Activated T-cell treated with anti-CD3 and anti-CD28 coated beads, Interleukin-2, amount 50 U/mL, for 4 hours (primary cell): ENCODE data around the gene CHCHD10. TPM values are rescaled to one million over a fixed set of nuclear protein-coding genes. Genes with fewer than 3 reads are reported as not detected.

Source experiments
- ATAC-seq, 2 donors: fragments of 200-7000 bp; cut with Tn5 transposase; one replicate each; pipeline ENCODE4 v1.10.0; 2021
- DNase-seq: peaks from one replicate; pipeline ENCODE4 v3.0.0-alpha.2; 2020
- H3K27me3 Mint-ChIP-seq: one replicate; pipeline ENCODE4 v1.8.0; 2021; ENCODE audit warnings: low read depth, mixed read lengths
- H3K36me3 Mint-ChIP-seq: one replicate; pipeline ENCODE4 v1.8.0; 2022; ENCODE audit warnings: mixed read lengths; ENCODE audit not compliant: insufficient read depth
- H3K4me1 Mint-ChIP-seq: one replicate; pipeline ENCODE4 v1.8.0; 2021; ENCODE audit warnings: low read depth, mixed read lengths
- H3K4me3 Mint-ChIP-seq: one replicate; pipeline ENCODE4 v1.8.0; 2021; ENCODE audit warnings: mild to moderate bottlenecking, moderate library complexity, mixed read lengths
- H3K9me3 Mint-ChIP-seq: one replicate; pipeline ENCODE4 v1.8.0; 2021; ENCODE audit warnings: mixed read lengths
- total RNA-seq, 3 donors: library from RNA; stranded (reverse); gene quantifications; one replicate each; pipeline ENCODE4 v1.2.1, GENCODE V29; 2021

Gene CHCHD10
- total RNA-seq, 3 donors from 2014 or later: 113 to 204 (median 187) TPM

GRCh38 chr22:23781511-23782183 is 13.9 kb upstream of the CHCHD10 start:
- Mint-ChIP-seq H3K9me3 (no peaks in the 10 kb centered on the region), H3K36me3 (no peaks in the 10 kb centered on the region), H3K4me3 (no peak overlapping the region), H3K4me1 (peaks cover 13% of the 10 kb centered on the region), H3K27me3 (no peaks in the 10 kb centered on the region)
- ATAC-seq (no peak), DNase-seq (no peak)

GRCh38 chr22:23781065-23781464 is 13.3 kb upstream of the CHCHD10 start:
- Mint-ChIP-seq H3K27me3 (no peaks in the 10 kb centered on the region), H3K9me3 (no peaks in the 10 kb centered on the region), H3K4me1 (peaks cover 7% of the 10 kb centered on the region), H3K36me3 (no peaks in the 10 kb centered on the region), H3K4me3 (no peak overlapping the region)
- no peak for ATAC-seq
- DNase-seq: no peak

DNA sequence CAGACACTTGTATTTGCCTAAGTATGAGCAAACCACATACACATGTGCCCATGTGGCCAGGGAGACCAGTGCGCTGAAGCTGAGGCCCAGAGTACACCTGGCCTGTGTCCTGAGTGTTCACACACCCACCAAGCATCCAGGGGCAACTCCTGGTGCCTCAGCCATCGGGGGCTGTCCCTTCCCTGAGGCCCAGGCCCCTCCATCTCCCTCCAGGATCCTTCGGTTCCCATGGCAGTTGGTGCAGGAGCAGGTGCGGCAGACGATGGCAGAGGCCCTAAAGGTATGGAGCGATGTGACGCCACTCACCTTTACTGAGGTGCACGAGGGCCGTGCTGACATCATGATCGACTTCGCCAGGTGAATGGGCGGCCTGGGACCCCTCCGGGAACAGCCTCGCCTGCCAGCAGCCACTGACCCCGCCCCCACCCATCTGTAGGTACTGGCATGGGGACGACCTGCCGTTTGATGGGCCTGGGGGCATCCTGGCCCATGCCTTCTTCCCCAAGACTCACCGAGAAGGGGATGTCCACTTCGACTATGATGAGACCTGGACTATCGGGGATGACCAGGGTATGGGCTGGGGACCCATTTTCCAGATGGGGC is 12.5 kb upstream of the CHCHD10 start:
- Mint-ChIP-seq H3K9me3 (no peaks in the 10 kb centered on the region), H3K36me3 (no peaks in the 10 kb centered on the region), H3K4me3 (no peak overlapping the region), H3K4me1 (peaks cover 5% of the 10 kb centered on the region), H3K27me3 (no peaks in the 10 kb centered on the region)
- ATAC-seq (no peak), DNase-seq (no peak)

GRCh38 chr22:23779731-23780130 is 12.0 kb upstream of the CHCHD10 start:
- peaks cover 5% of the 10 kb centered on the region for H3K4me1 Mint-ChIP-seq
- DNase-seq (no peak), ATAC-seq (no peak)
- no peaks in the 10 kb centered on the region for H3K36me3 Mint-ChIP-seq
- no peaks in the 10 kb centered on the region for H3K9me3 Mint-ChIP-seq
- no peaks in the 10 kb centered on the region for H3K27me3 Mint-ChIP-seq
- no peak overlapping the region for H3K4me3 Mint-ChIP-seq

DNA sequence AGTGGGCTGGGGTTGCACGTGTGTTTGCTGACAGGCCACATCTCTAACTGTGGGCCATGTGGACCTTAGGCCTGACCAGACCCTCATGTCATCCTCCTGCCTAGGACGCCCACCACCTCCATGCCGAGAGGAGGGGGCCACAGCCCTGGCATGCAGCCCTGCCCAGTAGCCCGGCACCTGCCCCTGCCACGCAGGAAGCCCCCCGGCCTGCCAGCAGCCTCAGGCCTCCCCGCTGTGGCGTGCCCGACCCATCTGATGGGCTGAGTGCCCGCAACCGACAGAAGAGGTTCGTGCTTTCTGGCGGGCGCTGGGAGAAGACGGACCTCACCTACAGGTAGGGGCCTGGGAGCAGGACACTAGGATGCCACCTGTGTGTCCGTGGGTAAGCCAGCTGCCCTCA is 11.3 kb upstream of the CHCHD10 start:
- no peak for ATAC-seq

GRCh38 chr22:23778577-23778900 is 10.8 kb upstream of the CHCHD10 start:
- DNase-seq (no peak), ATAC-seq (no peak)
- no peaks in the 10 kb centered on the region for H3K36me3 Mint-ChIP-seq
- no peaks in the 10 kb centered on the region for H3K4me1 Mint-ChIP-seq
- H3K9me3 Mint-ChIP-seq: no peaks in the 10 kb centered on the region
- no peak overlapping the region for H3K4me3 Mint-ChIP-seq
- no peaks in the 10 kb centered on the region for H3K27me3 Mint-ChIP-seq

More for the DNA sequence above, 11.3 kb upstream of the CHCHD10 start:
- H3K27me3 Mint-ChIP-seq: no peaks in the 10 kb centered on the region
- H3K4me1 Mint-ChIP-seq: peaks cover under 1% of the 10 kb centered on the region
- no peak for DNase-seq
- no peaks in the 10 kb centered on the region for H3K9me3 Mint-ChIP-seq
- H3K36me3 Mint-ChIP-seq: no peaks in the 10 kb centered on the region
- no peak overlapping the region for H3K4me3 Mint-ChIP-seq

DNA sequence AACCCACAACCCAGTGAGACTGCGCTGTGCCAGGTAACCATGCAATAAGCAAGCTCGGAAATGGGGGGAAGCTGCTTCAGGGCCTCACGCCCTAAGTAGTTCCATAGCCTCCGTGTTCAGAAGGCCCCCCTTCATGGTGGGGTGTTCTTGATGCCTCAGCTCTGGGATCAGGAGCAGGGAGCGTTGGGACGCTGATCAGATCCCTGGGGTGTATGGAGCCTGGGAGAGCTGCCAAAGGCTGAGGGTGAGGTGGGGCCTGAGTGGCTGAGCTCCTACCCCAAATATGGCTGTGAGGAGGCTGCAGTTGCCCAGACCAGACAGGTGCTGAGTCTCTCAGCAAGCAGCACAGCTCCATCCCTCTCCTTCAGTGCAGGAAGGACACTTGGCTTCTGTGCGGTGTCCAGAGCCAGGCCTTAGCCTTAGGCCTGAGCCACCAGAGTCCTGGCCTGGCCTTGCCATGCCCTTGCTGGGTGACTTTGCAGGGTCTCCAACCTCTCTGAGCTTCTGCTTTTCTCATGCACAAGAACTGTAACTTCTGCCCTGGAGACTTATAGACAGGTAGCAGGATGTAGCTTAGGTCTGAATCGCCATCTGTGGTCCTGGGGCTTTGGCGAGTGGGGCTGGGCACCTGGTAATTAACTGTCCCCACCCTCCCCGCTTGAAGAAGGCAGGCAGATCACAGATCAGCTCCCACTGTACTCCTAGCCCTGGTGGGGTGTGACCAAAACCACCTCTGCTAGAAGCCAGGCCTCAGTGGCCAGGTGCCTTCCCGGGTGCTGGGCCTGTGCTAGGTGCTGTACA is 10.2 kb upstream of the CHCHD10 start:
- Mint-ChIP-seq H3K9me3 (no peaks in the 10 kb centered on the region), H3K36me3 (no peaks in the 10 kb centered on the region), H3K4me1 (peaks cover 5% of the 10 kb centered on the region), H3K4me3 (no peak overlapping the region), H3K27me3 (no peaks in the 10 kb centered on the region)
- ATAC-seq: no peak
- no peak for DNase-seq

GRCh38 chr22:23775779-23776375 is 8.1 kb upstream of the CHCHD10 start:
- DNase-seq (no peak), ATAC-seq (no peak)
- Mint-ChIP-seq H3K27me3 (no peaks in the 10 kb centered on the region), H3K9me3 (no peaks in the 10 kb centered on the region), H3K36me3 (no peaks in the 10 kb centered on the region), H3K4me1 (peaks cover 15% of the 10 kb centered on the region), H3K4me3 (no peak overlapping the region)

- Mint-ChIP-seq H3K9me3 (no peaks in the 10 kb centered on the region), H3K36me3 (no peaks in the 10 kb centered on the region), H3K27me3 (no peaks in the 10 kb centered on the region), H3K4me3 (no peak overlapping the region), H3K4me1 (peaks cover 15% of the 10 kb centered on the region)
- ATAC-seq (no peak), DNase-seq (no peak)
Measured at GRCh38 chr22:23774922-23775436, 7.2 kb upstream of the CHCHD10 start.

- Mint-ChIP-seq H3K4me3 (no peak overlapping the region), H3K27me3 (no peaks in the 10 kb centered on the region)
Measured at GRCh38 chr22:23774114-23774921, 6.5 kb upstream of the CHCHD10 start.

GRCh38 chr22:23773483-23774113 is 5.8 kb upstream of the CHCHD10 start:
- Mint-ChIP-seq H3K27me3 (no peaks in the 10 kb centered on the region), H3K4me3 (peak overlapping the region; percentile 66), H3K4me1 (peaks cover 18% of the 10 kb centered on the region), H3K9me3 (no peaks in the 10 kb centered on the region), H3K36me3 (no peaks in the 10 kb centered on the region)
- ATAC-seq (no peak), DNase-seq (no peak)

More at GRCh38 chr22:23774114-23774921, 6.5 kb upstream of the CHCHD10 start:
- Mint-ChIP-seq H3K9me3 (no peaks in the 10 kb centered on the region), H3K36me3 (no peaks in the 10 kb centered on the region), H3K4me1 (peaks cover 18% of the 10 kb centered on the region)
- no peak for ATAC-seq
- no peak for DNase-seq

DNA sequence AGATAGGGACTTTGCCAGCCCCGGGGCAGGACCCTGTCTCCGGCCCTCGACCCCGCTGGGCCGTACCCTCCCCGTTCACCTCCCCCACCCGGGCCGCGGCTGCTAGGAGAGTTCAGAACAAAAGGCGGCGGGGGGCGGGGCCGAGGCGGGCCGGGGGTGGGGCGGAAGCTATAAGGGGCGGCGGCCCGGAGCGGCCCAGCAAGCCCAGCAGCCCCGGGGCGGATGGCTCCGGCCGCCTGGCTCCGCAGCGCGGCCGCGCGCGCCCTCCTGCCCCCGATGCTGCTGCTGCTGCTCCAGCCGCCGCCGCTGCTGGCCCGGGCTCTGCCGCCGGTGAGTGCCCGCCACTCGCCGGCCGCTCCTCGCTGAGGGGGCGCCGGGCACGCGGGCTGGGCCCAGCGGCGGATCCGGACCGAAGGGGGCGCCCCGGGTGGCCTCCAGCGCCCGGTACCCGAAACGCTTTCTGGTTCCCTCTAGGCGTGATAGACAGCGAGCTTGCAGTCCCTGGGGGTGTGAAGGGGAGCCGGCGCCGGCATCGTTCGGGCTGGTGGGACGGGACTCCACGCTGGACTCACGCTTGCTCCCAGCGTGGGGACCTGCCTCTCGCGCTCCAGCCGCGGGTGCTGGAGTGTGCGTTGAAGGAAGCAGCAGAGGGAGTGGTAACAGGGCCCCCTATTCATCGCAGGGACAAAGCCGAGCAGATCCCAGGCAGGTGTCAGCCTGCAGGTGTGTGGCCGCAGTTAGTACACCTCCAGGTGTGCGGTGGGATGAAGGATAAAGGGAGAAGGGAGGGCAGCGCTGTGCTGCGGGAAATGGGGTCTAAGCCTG is 5.1 kb upstream of the CHCHD10 start, which contains the start of gene MMP11:
Gene MMP11, plus strand, starts transcription at position 201 of the 825 bp plus-strand sequence. Its CDS starts 22 bp downstream, at position 223.
- DNase-seq (peak; percentile 47), ATAC-seq (peak; percentile 69 to 70)
- peaks cover 18% of the 10 kb centered on the region for H3K4me1 Mint-ChIP-seq
- H3K36me3 Mint-ChIP-seq: no peaks in the 10 kb centered on the region
- no peaks in the 10 kb centered on the region for H3K9me3 Mint-ChIP-seq
- H3K4me3 Mint-ChIP-seq: peak within 1 kb of the TSS; percentile 66
- H3K27me3 Mint-ChIP-seq: no peaks in the 10 kb centered on the region

GRCh38 chr22:23772315-23772648 is 4.5 kb upstream of the CHCHD10 start:
- H3K27me3 Mint-ChIP-seq: no peaks in the 10 kb centered on the region
- H3K9me3 Mint-ChIP-seq: no peaks in the 10 kb centered on the region
- peaks cover 18% of the 10 kb centered on the region for H3K4me1 Mint-ChIP-seq
- H3K4me3 Mint-ChIP-seq: peak overlapping the region; percentile 66
- H3K36me3 Mint-ChIP-seq: no peaks in the 10 kb centered on the region
- DNase-seq: no peak
- no peak for ATAC-seq
